ENCODE data around the gene ZNF639.
"Not testable (repeated sequence)": the region's sequence is repeated elsewhere in the genome, so short reads cannot be mapped to it uniquely, and the experiment has no call there.

ZNF639 gene, protein sequence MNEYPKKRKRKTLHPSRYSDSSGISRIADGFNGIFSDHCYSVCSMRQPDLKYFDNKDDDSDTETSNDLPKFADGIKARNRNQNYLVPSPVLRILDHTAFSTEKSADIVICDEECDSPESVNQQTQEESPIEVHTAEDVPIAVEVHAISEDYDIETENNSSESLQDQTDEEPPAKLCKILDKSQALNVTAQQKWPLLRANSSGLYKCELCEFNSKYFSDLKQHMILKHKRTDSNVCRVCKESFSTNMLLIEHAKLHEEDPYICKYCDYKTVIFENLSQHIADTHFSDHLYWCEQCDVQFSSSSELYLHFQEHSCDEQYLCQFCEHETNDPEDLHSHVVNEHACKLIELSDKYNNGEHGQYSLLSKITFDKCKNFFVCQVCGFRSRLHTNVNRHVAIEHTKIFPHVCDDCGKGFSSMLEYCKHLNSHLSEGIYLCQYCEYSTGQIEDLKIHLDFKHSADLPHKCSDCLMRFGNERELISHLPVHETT

DNA sequence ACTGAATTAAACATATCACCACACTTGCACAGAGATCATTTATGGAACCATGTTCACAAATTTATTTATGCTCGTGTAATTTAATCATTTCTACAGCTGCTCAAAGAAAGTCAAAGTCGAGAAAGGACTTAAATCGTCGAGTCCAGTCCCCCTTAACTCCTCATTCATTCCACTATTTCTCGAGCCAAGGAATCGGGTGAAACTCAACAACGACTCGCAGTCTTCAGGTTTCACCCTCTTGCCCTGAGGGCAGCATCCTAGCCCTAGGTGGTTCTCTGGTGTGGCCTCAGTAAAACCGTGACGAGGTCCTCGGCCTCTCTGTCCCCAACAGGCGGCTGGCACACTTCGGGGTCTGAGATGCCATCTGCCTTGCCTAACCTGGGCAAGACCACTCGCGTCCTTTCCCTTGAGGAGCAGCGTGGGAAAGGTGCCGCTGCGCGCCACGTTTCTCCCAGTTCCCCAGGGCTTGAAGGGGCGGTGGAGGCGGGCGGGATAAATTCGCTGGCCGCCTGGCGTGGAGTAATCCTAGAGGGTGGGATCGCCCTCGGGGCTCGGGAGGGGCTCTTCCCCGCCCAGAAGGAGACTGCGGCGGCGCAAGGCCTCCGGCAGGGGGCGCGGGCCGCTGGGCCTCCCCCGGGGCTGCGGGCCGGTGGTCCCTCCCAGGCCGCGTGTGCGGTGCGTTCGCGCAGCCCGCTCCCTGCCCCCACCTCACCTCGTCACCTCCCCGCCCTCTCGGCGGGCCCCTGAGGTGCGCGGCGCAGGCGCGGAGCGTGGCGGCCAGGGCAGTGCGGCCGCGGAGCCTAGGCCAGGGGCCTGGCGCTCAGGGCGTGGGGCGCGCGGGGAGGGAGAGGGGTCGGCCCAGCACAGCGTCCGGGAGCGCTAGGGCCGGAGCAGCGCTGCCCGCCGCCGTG lies at the start of gene ZNF639:
TSS of gene ZNF639 (plus strand) at position 746 of the 911 bp plus-strand sequence. CDS start 5,263 bp downstream, outside the sequence.
- DNase-seq = no peak

DNA sequence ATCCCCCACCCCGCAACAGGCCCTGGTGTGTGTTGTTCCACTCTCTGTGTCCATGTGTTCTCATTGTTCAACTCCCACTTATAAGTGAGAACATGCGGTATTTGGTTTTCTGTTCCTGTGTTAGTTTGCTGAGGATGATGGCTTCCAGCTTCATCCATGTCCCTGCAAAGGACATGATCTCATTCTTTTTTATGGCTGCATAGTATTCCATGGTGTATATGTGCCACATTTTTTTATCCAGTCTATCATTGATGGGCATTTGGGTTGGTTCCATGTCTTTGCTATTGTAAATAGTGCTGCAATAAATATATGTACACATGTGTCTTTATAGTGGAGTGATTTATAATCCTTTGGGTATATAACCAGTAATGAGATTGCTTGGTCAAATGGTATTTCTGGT lies 48.4 kb upstream of the ZNF639 start:
- not testable (repeated sequence) for DNase-seq

DNA sequence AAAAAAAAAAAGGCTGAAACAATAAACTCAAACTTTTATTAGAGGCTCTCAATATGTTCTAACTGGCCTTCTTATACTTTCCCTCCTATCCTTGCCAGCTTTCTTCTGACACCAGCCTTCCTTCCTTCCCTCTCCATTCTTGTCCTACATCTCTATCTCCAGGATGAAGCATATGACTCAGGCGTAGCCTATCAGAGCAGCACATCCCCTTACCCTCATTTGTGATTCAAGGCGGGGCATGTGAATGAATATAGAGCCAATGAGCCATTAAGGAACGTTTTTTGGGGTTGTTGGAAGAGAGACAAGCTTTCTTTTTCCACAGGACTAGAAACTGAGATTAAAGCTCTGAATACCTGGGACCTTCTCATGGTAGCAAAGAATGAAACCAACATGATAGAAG lies 46.8 kb upstream of the ZNF639 start:
- DNase-seq = no peak

DNA sequence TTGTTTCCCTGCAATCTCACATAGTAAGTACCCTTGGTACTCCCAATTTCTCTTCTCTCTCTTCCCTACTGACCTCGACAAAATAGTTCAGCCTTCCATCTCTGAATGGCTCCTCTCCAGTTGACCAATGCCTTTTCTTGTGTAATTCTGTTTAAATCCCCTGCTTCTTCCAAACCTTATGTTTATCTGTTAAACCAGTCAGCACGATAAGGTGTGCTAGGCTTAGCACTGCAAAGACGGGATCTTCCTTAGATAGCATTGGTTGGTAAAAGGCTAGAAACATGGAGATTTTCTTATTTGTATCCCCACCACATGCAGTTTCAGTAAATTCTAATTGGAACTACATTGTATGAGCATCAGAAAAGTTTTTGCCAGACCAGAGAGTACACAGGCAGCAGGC lies 46.1 kb upstream of the ZNF639 start:
- DNase-seq = no peak

DNA sequence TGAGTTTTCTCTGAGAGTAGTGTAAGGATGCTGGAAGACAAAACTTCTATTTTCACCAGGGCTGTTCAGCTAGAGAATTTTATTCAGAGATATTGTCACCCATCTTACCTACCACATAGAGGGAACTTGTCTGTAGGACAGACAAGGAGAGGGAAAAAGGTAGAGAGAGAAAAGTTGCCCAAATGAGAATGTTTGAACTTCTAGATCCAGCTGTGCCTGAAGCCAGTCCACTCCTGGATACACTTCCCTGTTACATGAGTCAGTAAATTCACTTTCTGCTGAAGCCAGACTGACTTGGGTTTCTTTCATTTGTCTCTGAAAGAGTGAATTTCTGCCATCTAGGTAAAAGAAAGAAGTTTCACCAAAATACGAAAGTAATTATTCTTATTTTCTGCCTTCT lies 44.7 kb upstream of the ZNF639 start:
- no peak for DNase-seq

DNA sequence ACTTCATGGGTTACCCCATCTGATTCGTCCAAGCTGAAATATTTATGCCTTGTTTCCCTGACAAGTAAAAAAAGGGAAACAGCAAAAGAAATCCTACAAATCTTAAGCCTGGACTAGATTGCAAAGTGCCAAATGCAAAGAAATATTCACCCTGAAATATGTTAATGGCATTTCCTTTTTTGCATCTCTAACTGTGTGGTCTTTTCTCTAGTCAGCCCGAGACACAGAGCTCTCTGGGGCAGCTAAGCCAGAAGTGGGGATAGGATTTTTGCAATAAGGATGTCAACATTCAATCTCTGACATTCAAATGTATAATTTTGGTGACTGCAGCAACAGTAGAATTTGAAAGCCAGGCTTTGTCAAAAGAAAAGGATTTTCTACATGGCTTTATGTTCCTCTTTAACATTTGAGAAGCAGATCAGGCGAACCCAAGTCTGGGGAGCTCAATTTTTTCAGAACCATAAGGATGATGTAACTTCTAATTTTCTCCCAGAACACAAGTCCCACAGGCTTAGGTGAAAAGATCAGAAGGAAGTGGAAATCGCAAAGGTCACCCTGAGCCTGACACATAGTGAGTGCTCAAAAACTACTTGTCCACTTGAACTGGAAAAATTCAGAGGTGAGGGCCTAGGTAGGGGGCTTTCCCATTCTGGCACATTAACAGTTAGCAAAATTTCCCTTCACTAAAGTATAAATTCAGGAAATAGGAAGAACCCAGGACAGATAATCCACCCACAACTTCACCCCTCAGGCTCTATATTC lies 43.7 kb upstream of the ZNF639 start:
- DNase-seq = no peak

DNA sequence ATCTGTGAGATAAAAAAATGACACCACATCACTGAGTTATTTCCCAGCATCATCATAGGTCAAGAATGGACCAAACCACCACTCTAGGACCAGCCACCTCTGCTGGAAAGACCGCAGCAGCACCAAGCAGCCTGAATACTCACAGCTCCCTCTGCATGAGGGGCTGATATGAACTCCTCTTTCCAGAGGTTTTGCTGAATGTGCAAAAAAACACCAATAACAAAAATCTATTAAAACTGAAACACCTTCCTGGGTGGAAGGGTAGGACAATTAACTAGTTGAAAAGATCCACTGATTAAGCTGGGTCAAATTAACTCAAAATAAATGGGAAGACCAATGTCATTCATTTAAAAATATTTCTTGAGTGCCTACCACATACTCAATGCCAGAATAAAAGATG lies 43.0 kb upstream of the ZNF639 start:
- no peak for DNase-seq

DNA sequence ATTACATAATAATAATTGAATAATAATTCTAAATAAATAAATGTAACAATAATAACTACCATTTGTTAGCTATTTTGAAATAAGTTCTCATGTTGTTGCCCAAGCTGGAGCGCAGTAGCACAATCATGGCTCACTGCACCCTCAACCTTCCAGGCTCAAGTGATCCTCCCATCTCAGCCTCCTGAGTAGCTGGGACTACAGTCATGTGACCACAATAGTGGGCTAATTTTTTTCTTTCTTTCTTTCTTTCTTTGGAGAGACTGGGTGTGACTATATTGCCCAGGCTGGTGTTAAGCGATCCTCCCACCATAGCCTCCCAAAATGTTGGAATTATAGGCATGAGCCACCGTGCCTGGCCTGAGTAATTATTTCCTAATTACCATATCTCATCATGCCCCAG lies 41.0 kb upstream of the ZNF639 start:
- DNase-seq = no peak

DNA sequence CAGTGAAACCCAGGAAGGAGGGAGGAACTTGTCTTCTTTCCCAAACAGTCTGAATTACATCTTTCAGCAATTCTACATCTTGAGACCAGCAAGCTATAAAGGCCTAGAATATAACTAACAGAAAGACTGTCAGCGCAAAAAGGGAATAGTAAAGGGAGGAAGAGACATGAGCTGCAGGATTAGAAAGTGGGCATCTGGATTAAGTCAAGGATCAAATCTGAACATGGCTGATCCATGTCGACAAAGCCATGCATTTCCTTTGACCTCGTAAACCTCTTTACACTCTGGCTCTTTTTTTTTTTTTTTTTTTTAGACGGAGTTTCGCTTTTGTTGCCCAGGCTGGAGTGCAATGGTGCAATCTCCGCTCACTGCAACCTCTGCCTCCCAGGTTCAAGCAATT lies 36.5 kb upstream of the ZNF639 start:
- no peak for DNase-seq

DNA sequence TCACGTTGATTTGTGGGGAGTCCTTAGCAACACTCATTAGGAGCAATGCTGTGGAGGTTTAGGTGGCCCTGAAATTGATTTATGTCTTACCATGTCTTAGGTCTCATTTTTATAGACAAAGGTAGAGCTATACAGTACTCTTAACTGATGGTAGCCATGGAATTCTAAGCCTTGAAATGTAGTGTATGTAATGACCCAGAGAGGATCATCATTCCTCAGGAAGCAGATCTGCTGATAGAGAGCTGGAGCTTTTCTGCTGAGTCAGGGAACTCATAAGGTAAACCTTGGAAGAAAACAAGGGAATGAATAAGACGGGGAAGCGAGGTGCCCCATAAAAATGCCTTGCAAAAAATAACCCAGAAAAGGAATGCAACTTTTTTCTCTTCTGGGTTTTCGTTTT lies 34.0 kb upstream of the ZNF639 start:
- no peak for DNase-seq

DNA sequence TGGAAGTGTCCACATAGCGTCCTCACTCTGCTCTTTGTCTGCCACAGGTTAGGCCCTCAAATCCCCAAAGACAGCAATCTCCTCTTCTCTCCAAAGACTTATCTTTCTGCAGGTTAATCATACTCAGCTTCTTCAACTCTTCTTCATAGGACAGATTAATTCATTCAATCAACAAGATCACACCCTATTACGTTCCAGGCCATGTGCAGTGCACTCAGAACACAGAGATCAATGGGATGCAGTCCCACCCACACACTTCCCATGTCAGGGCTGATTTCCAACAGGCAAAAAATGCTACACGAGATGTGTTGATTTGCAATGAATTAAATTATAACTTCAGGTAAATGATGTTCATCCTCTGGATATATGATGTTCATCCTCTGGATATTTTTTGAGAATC lies 33.5 kb upstream of the ZNF639 start:
- DNase-seq = no peak

DNA sequence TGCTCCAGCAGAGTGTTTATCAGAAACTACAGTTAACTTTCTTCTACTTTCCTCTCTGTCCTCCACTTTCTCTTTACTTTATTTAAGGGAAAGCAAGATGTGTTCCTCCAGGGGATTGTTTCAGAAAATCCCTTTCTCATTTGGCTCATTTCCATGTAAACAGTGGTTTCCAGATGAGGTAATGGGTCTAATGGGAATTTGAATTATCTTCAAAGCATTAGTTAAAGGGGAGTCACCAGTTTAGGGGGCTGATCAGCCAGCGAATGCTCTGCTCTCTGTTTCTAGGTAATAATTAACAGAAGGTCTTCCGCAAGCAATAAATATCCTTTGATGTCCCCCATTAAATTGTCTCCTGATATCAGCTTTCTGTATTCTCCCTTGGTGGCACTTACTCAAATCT lies 30.4 kb upstream of the ZNF639 start:
- DNase-seq = no peak

DNA sequence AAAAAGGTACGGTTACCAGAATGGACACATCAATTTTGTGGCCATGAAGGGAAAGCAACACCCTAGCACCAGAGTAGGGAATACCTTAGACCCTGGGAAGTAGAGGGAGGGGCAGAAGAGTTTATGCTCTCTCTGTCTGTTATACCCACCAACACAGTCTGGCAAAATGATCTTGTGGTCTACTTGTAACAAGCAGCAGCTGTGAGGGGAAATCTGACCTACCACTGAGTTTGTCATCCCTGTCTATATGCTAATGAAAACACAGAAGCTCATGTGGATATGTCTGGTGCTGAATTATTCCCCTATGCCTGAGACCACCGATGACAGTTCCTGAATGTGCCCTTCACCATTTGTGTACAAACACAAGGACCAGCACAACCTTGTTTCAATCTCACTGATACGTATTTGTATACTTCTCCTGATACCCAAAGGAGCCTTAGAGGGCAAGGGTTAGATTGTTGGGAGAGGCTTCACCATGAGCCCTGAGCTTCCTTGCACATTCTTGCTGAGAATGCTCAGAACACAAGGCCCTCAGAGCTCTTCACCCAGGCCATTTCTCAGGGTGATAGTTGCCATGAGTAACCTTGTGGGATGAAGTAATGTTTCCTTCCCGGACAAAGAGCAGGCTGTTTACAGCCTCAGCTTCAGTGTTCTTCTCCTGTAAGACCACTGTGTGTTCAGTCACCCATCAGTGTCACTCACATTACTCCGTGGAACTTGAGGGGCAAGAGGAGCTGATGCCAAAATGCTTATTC lies 24.7 kb upstream of the ZNF639 start:
- no peak for DNase-seq

DNA sequence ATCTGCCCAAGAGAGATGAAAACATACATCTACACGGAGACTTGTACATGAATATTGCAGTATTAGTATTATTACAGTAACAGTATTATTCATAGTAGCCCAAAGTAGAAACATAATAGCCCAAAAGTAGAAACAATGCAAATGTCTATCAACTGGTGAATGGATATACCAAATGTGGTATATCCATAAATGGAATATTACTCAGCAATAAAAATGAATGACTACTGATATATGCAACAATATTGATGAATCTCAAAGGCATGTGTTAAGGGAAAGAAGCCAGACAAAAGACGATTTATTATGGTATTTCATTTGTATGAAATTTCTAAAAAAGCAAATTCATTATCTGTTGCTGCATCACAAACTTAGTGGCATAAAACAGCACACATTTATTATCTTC lies 23.5 kb upstream of the ZNF639 start:
- no peak for DNase-seq

DNA sequence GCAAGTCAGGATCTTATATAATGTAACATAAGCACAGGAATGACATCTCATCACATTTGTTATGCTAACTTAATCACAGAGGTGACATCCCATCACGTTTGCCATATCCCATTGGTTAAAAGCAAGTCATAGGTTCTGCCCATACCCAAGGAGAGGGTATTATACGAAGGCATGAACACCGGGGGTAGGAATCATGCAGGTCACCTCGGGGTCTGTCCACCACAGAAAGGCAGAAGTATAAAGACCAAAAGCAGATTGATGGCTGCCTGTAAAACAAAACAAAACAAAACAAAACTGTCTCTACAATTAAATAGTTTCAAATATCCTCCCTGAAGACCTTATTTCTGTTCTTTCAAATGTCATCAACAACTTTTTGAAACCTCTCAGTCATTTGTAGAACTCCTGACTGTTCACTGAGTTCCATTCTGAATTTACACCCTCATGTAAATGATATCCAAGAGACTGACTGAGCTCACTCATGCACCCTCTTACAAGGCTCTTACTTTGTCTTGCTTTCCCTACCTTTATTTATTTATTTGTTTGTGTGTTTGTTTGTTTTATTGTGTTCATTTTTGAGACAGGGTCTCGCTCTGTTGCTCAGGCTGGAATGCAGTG lies 22.7 kb upstream of the ZNF639 start:
- no peak for DNase-seq

DNA sequence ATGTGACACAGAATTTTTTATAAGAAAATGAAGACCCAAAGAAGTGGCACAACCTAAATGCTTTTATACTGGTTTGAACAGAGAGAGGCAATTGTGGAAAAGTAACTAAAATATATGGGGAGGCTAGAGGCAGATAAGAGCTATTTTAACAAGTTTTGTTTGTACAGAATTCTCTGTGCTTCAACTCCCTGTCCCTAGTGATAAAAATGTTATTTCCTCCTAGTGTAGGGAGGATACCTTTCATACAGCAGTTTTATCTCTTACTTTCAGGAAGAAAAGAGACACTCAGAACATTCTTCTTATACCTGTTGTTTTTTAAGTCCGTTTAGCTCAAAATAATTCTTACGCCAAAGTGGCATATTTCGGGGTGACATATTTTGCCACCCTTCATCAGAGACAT lies 21.2 kb upstream of the ZNF639 start:
- DNase-seq = no peak

DNA sequence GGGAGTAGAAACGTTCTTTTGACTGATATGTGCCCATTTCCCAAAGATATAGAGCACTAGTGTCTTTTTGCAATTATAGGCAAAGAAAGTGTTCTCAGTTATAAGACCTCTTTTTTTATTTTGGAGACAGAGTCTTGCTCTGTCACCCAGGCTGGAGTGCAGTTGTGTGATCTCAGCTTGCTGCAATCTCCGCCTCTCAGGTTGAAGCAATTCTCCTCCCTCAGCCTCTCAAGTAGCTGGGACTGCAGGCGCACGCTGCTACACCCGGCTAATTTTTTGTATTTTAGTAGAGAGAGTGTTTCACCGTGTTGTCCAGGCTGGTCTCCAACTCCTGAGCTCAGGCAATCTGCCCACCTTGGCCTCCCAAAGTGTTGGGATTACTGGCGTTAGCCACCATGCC lies 20.7 kb upstream of the ZNF639 start:
- DNase-seq = no peak

DNA sequence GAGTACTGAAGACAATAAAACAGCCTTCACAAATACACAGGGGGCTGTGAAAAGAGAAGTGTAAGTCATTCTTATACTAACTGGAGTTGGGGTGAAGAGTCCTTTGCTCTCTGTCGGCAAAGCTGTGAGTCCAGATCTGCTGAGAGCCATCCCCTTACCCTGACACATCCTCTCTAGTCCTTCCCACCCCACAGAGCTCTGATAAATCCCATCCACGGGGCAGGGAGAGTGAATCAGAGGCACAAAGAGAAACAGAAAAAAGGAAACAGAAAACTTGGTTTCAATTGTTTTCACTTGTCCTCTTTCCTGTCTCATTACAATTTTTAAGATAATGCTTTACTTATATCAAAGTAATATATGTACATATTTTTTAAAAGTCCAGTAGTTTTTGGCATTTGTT lies 18.2 kb upstream of the ZNF639 start:
- no peak for DNase-seq

DNA sequence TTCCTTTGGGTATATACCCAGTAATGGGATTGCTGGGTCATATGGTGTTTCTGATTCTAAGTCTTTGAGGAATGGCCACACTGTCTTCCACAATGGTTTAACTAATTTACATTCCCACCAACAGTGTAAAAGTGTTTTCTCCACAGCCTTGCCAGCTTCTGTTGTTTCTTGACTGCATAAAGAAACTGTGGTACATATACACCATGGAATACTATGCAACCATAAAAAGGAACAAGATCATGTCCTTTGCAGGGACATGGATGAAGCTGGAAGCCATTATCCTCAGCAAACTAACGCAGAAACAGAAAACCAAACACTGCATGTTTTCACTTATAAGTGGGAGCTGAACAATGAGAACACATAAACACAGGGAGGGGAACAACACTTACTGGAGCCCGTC lies 15.5 kb upstream of the ZNF639 start:
- DNase-seq = not testable (repeated sequence)

DNA sequence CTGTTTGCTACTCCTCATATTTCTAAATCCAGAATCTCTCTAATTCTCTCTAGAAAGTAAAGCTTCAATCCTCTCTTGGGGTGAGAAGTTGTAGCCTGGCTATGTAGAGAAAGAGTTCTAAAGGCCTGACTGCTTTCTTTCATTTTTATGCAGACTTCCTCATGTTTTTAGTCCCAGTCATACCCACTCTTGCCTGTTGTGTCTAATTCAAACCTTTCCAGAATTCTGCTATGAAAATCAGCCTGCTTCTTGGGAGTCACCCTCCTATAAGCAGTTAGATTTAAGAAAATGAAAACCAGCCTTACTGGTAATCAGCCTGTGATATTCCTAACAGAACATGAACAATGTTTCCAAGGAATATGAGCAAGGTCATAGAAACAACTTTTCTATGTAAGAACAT lies 14.8 kb upstream of the ZNF639 start:
- DNase-seq = no peak

DNA sequence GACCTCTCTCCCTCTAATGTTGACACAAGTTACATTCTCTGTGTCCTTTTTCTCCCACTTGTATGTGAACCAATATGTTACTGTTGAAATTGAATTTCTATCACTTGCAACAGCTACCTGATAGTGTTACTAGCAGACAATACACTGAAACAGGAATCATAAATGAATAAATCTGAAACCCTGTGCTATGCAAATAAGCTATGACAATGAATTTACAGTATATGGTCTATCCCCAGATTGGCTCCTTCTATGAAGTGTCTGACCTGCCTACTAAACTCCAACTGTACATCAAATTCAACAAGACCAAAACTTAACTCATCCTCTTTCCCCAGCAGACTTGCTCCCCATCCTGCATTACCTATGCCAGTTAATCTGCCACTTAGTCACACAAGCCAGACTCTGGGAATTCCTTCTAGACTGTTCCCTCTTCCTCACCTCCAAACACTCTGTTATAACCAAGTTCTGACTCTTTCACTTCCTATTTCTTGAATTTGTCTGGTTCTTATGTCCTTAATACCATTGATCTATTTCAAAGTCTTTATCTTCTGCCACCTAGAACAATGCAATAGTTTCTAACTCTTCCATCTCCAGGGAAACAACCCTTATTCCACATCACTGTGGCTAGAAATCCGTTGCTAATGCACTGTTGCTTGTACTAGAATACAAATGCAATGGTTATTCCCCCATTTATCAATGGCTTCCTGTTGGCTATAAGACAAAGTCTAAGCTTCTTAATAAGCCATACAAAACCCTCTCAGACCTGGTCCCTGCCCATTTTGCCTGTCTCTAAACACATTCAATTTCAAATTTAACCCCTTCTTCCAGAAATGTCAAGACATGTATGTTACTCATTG lies 13.4 kb upstream of the ZNF639 start:
- DNase-seq = no peak

Data from cortex of kidney (tissue), 1 donor.